Hepatocyte (in vitro differentiated cells): ENCODE measurements around the gene CATSPER3.

Experiments
- CTCF ChIP-seq: fragments of 200-600 bp; sonication (generic); IDR thresholded peaks from 2 replicates; pipeline ENCODE4 v1.5.1; 2016; ENCODE audit warnings: antibody characterized with exemption, mild to moderate bottlenecking; ENCODE audit not compliant: poor library complexity
- EZH2 ChIP-seq: fragments of 200-600 bp; sonication (generic); IDR thresholded peaks from 2 replicates; pipeline ENCODE4 v1.6.1; 2016; ENCODE audit warnings: antibody characterized with exemption, mild to moderate bottlenecking, borderline replicate concordance
- EZH2phosphoT487 ChIP-seq: fragments of 200-600 bp; sonication (generic); IDR thresholded peaks from one replicate; pipeline ENCODE4 v1.6.1; 2018; ENCODE audit warnings: antibody characterized with exemption, mild to moderate bottlenecking, low read depth, moderate library complexity; ENCODE audit not compliant: unreplicated experiment, severe bottlenecking

GRCh38 chr5:135027266-135027696 is 59.6 kb downstream of the CATSPER3 start:
- TF ChIP-seq CTCF, result no peak
- no peak for TF ChIP-seq EZH2phosphoT487
- TF ChIP-seq EZH2, result no peak
